CD4-positive, CD25-positive, alpha-beta regulatory T cell (primary cell): ENCODE data around the gene MTHFD1. TPM values are rescaled to one million over a fixed set of nuclear protein-coding genes. Genes with fewer than 3 reads are reported as not detected.

Source experiments
- ATAC-seq, 2 donors: fragments of 150-1000 bp; cut with Tn5 transposase; one replicate each; pipeline ENCODE4 v1.10.0; 2021; ENCODE audit warnings: low read depth in 2 of 2, moderate number of reproducible peaks in 2 of 2, moderate library complexity in 1 of 2
- DNase-seq, 3 donors: peaks; one replicate each; pipeline versions ENCODE4 v3.0.0 to v3.0.0-alpha.2; 2012 to 2022; ENCODE audit warnings: mixed read lengths in 1 of 3
- H3K27ac ChIP-seq: one replicate; pipeline ENCODE4 v1.7.0; 2013; ENCODE audit warnings: mild to moderate bottlenecking, low read length; ENCODE audit not compliant: insufficient read depth, poor library complexity, severe bottlenecking
- H3K27me3 ChIP-seq: one replicate; pipeline ENCODE4 v1.7.0; 2013; ENCODE audit warnings: low read length; ENCODE audit not compliant: control insufficient read depth, insufficient read depth
- H3K36me3 ChIP-seq: one replicate; pipeline ENCODE4 v1.7.0; 2013; ENCODE audit warnings: mild to moderate bottlenecking, low read length, moderate library complexity; ENCODE audit not compliant: control insufficient read depth, insufficient read depth
- H3K4me1 ChIP-seq: 2 replicates; pipeline ENCODE4 v1.7.0; 2013; ENCODE audit warnings: mild to moderate bottlenecking, low read length; ENCODE audit not compliant: insufficient read depth, control insufficient read depth, poor library complexity, severe bottlenecking
- H3K4me3 ChIP-seq: one replicate; pipeline ENCODE4 v1.7.0; 2013; ENCODE audit warnings: low read depth, mild to moderate bottlenecking, low read length, moderate library complexity
- H3K9me3 ChIP-seq, 2 experiments: 1 replicate in 1 of 2; 2 replicates in 1 of 2; pipeline ENCODE4 v1.7.0; 2013; ENCODE audit warnings: low read length in 2 of 2, mild to moderate bottlenecking in 1 of 2, moderate library complexity in 1 of 2; ENCODE audit not compliant: control insufficient read depth in 2 of 2
- H3K27ac Mint-ChIP-seq, 3 donors: one replicate each; pipeline ENCODE4 v1.8.0; 2020 to 2022; ENCODE audit warnings: mild to moderate bottlenecking in 3 of 3, mixed read lengths in 3 of 3, moderate library complexity in 2 of 3
- H3K27me3 Mint-ChIP-seq: one replicate; pipeline ENCODE4 v1.8.0; 2022; ENCODE audit warnings: mild to moderate bottlenecking, mixed read lengths
- H3K36me3 Mint-ChIP-seq: one replicate; pipeline ENCODE4 v1.8.0; 2020; ENCODE audit warnings: mixed read lengths
- H3K4me1 Mint-ChIP-seq, 4 donors: one replicate each; pipeline ENCODE4 v1.8.0; 2020 to 2022; ENCODE audit warnings: mixed read lengths in 4 of 4, mild to moderate bottlenecking in 1 of 4
- H3K4me3 Mint-ChIP-seq, 4 donors: one replicate each; pipeline ENCODE4 v1.8.0; 2020 to 2022; ENCODE audit warnings: mild to moderate bottlenecking in 4 of 4, mixed read lengths in 4 of 4, moderate library complexity in 3 of 4
- H3K9me3 Mint-ChIP-seq, 7 donors: one replicate each; pipeline ENCODE4 v1.8.0; 2020 to 2022; ENCODE audit warnings: mixed read lengths in 7 of 7, mild to moderate bottlenecking in 3 of 7, moderate library complexity in 2 of 7
- polyA plus RNA-seq, 4 donors: library from polyadenylated mRNA; unstranded; fragments of 300-500 nt; fragmentation: Illumina TruSeq; gene quantifications; one replicate each; pipeline ENCODE4 v1.2.3, GENCODE V29; 2021
- total RNA-seq: library from RNA; stranded (reverse); gene quantifications from one replicate; pipeline ENCODE4 v1.2.3, GENCODE V29; 2022

MTHFD1 gene
- total and polyA plus RNA-seq, 5 donors from 2014 or later: 38.7 to 60.4 (median 40.3) TPM

DNA sequence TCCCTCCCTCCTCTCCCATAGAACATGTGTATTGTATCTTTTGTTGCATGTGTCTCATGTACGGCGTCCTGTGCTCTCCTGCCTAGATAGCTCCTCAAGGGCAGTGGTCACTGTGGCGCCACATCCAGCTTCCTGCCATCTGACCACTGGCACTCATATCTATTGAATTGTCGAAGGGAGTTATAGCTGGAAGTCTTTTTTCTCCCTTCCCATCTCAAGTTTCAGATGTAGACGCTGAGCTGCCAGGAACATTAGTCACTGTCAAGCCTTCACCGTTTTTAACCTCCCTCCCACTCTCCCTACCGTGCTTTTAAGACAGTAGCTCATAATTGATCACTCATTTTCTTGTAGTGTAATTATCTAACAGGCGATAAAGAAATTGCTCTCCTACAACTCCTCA is 33.0 kb downstream of the MTHFD1 start:
- H3K27ac ChIP-seq: no peak overlapping the region
- H3K4me3 ChIP-seq: no peak overlapping the region
- H3K27ac Mint-ChIP-seq: peak overlapping the region in 1 of 3 donors; percentile 33
- no peaks in the 10 kb centered on the region for H3K9me3 ChIP-seq
- no peak for DNase-seq
- H3K27me3 Mint-ChIP-seq: no peaks in the 10 kb centered on the region
- no peaks in the 10 kb centered on the region for H3K27me3 ChIP-seq
- ATAC-seq: no peak
- H3K36me3 ChIP-seq: peaks cover 55% of the 10 kb centered on the region
- H3K36me3 Mint-ChIP-seq: peaks cover 47% of the 10 kb centered on the region
- H3K4me1 ChIP-seq: no peaks in the 10 kb centered on the region
- no peak overlapping the region for H3K4me3 Mint-ChIP-seq
- no peaks in the 10 kb centered on the region for H3K9me3 Mint-ChIP-seq
- peaks cover 0 to 6% (median 3%) of the 10 kb centered on the region in 4 donors for H3K4me1 Mint-ChIP-seq

GRCh38 chr14:64422005-64422404 is 33.9 kb downstream of the MTHFD1 start:
- ATAC-seq: no peak
- Mint-ChIP-seq H3K4me1 (peaks cover 0 to 6% (median 3%) of the 10 kb centered on the region in 4 donors), H3K4me3 (no peak overlapping the region), H3K27ac (no peak overlapping the region), H3K27me3 (no peaks in the 10 kb centered on the region), H3K9me3 (no peaks in the 10 kb centered on the region), H3K36me3 (peaks cover 47% of the 10 kb centered on the region)
- DNase-seq: no peak
- H3K4me3 ChIP-seq: no peak overlapping the region
- no peaks in the 10 kb centered on the region for H3K4me1 ChIP-seq
- H3K27ac ChIP-seq: no peak overlapping the region
- no peaks in the 10 kb centered on the region for H3K27me3 ChIP-seq
- H3K9me3 ChIP-seq: no peaks in the 10 kb centered on the region
- peaks cover 57% of the 10 kb centered on the region for H3K36me3 ChIP-seq

DNA sequence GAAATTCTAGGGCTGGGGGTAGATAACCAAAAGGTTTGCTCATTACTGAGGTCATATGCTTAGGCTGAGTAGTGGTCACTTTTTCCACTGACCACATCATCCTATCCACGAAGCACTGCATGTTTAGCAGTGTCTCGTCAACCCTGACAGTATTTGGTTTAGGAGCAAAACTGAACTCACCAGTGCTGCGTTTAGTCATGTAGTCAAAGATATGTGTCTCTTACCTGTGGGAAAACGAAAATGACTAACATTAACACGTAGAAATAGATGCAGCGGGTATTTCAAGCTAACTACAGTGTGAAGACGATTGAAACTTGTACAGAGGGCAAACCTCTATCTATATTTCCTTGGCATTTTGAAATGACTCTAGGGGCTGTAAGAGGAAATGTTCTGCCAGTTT is 34.6 kb downstream of the MTHFD1 start:
- Mint-ChIP-seq H3K36me3 (peaks cover 47% of the 10 kb centered on the region), H3K4me1 (peaks cover 0 to 6% (median 0%) of the 10 kb centered on the region in 4 donors), H3K9me3 (no peaks in the 10 kb centered on the region), H3K4me3 (no peak overlapping the region), H3K27me3 (no peaks in the 10 kb centered on the region), H3K27ac (peak overlapping the region in 2 of 3 donors; percentile 11 to 15)
- H3K27me3 ChIP-seq: no peaks in the 10 kb centered on the region
- no peaks in the 10 kb centered on the region for H3K4me1 ChIP-seq
- DNase-seq: no peak
- ATAC-seq: no peak
- H3K4me3 ChIP-seq: no peak overlapping the region
- peaks cover 55% of the 10 kb centered on the region for H3K36me3 ChIP-seq
- no peak overlapping the region for H3K27ac ChIP-seq
- no peaks in the 10 kb centered on the region for H3K9me3 ChIP-seq

GRCh38 chr14:64423987-64424386 is 35.8 kb downstream of the MTHFD1 start:
- H3K36me3 Mint-ChIP-seq: peaks cover 47% of the 10 kb centered on the region
- H3K36me3 ChIP-seq: peaks cover 52% of the 10 kb centered on the region
- H3K27me3 Mint-ChIP-seq: no peaks in the 10 kb centered on the region
- H3K4me3 Mint-ChIP-seq: no peak overlapping the region
- H3K4me3 ChIP-seq: no peak overlapping the region
- ATAC-seq (no peak), DNase-seq (no peak)
- no peaks in the 10 kb centered on the region for H3K27me3 ChIP-seq
- no peaks in the 10 kb centered on the region for H3K9me3 ChIP-seq
- no peaks in the 10 kb centered on the region for H3K4me1 ChIP-seq
- no peaks in the 10 kb centered on the region for H3K9me3 Mint-ChIP-seq
- H3K27ac Mint-ChIP-seq: peak overlapping the region in 1 of 3 donors; percentile 36
- H3K27ac ChIP-seq: no peak overlapping the region
- peaks cover 0 to 6% (median 0%) of the 10 kb centered on the region in 4 donors for H3K4me1 Mint-ChIP-seq

DNA sequence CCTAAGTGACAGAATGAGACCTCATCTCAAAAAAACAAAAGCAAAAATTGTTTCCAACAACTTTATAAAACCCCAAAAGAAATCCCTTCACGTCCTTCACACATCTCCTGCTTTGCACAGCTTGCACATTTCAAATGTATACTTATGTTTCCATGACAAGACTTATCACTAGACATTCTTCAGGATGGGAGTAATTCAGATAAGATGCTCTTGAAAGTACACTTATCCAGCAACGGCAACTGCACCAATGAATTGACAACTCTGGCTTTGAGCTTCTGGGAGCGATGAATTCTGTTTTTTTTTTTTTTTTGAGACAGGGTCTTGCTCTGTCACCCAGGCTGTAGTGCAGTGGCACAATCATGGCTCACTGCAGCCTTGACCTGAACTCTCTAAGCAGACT is 46.4 kb downstream of the MTHFD1 start:
- Histone ChIP-seq H3K4me3 (no peak overlapping the region), H3K27me3 (no peaks in the 10 kb centered on the region), H3K4me1 (no peaks in the 10 kb centered on the region), H3K36me3 (peaks cover 42% of the 10 kb centered on the region), H3K27ac (no peak overlapping the region), H3K9me3 (no peaks in the 10 kb centered on the region)
- H3K4me1 Mint-ChIP-seq: peaks cover 10 to 11% (median 11%) of the 10 kb centered on the region in 4 donors
- no peaks in the 10 kb centered on the region for H3K9me3 Mint-ChIP-seq
- DNase-seq: no peak
- peaks cover 50% of the 10 kb centered on the region for H3K36me3 Mint-ChIP-seq
- H3K4me3 Mint-ChIP-seq: no peak overlapping the region
- ATAC-seq: no peak
- peak overlapping the region in 1 of 3 donors; percentile 12 for H3K27ac Mint-ChIP-seq
- no peaks in the 10 kb centered on the region for H3K27me3 Mint-ChIP-seq

- Mint-ChIP-seq H3K4me1 (peaks cover 7 to 12% (median 10%) of the 10 kb centered on the region in 4 donors), H3K27me3 (no peaks in the 10 kb centered on the region), H3K27ac (peak overlapping the region in 2 of 3 donors; percentile 15 to 61), H3K9me3 (no peaks in the 10 kb centered on the region), H3K36me3 (peaks cover 50% of the 10 kb centered on the region), H3K4me3 (no peak overlapping the region)
- Histone ChIP-seq H3K4me1 (no peaks in the 10 kb centered on the region), H3K9me3 (no peaks in the 10 kb centered on the region), H3K4me3 (no peak overlapping the region), H3K27ac (no peak overlapping the region), H3K27me3 (no peaks in the 10 kb centered on the region), H3K36me3 (peaks cover 37% of the 10 kb centered on the region)
- ATAC-seq (peak in 1 of 2 donors; percentile 37), DNase-seq (no peak)
These were observed 50.2 kb downstream of the MTHFD1 start for GRCh38 chr14:64438181-64438841.

DNA sequence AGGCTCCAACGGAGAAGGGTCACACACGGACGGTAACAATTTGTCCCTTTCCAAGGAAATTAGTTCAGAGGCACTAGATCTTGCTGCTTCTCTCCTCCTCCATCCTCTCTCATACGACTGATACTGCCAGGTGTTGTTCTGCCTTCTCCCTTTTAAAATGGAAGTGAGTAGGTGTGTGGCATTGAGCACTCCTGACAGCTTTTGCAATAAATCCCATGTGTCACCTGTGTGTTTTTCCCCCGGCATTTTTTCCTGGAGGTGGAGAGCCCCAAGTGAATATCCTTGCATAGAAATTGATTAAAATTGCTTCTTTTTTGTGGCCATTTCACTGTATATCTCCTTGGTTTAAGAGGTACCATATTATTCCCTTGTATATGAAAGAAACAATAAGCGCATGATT is 51.0 kb downstream of the MTHFD1 start:
- H3K27me3 Mint-ChIP-seq: no peaks in the 10 kb centered on the region
- H3K36me3 Mint-ChIP-seq: peaks cover 56% of the 10 kb centered on the region
- H3K27me3 ChIP-seq: no peaks in the 10 kb centered on the region
- no peak overlapping the region for H3K4me3 Mint-ChIP-seq
- H3K36me3 ChIP-seq: peaks cover 31% of the 10 kb centered on the region
- ATAC-seq (no peak), DNase-seq (no peak)
- no peaks in the 10 kb centered on the region for H3K9me3 Mint-ChIP-seq
- H3K27ac ChIP-seq: no peak overlapping the region
- H3K27ac Mint-ChIP-seq: peak overlapping the region in 2 of 3 donors; percentile 18 to 61
- no peak overlapping the region for H3K4me3 ChIP-seq
- H3K4me1 Mint-ChIP-seq: peaks cover 7 to 19% (median 13%) of the 10 kb centered on the region in 4 donors
- H3K9me3 ChIP-seq: no peaks in the 10 kb centered on the region
- no peaks in the 10 kb centered on the region for H3K4me1 ChIP-seq

DNA sequence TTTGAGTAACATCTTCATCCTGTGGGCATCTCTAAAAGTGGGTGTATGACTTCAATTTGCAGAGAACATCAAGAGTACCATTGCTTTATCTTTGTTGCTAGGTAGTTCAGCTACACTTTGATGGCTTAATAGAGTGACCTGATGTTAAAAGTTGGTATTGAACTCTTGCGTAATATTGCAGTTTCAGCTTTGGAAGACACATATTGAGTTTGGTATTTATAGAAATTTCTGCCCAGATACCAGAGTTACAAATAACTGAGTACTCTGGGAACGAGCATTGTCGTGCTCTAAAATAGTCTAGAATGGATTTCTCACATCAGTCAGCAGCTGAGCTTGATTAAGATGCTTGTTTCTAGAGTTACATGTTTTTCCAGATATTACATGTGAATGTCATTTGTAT is 52.3 kb downstream of the MTHFD1 start:
- no peaks in the 10 kb centered on the region for H3K27me3 ChIP-seq
- H3K4me1 ChIP-seq: peaks cover 13% of the 10 kb centered on the region
- peaks cover 13 to 32% (median 26%) of the 10 kb centered on the region in 4 donors for H3K4me1 Mint-ChIP-seq
- ATAC-seq (no peak), DNase-seq (no peak)
- no peaks in the 10 kb centered on the region for H3K9me3 ChIP-seq
- peaks cover 50% of the 10 kb centered on the region for H3K36me3 Mint-ChIP-seq
- no peak overlapping the region for H3K4me3 Mint-ChIP-seq
- H3K27ac ChIP-seq: no peak overlapping the region
- H3K27ac Mint-ChIP-seq: peak overlapping the region in 1 of 3 donors; percentile 20
- no peaks in the 10 kb centered on the region for H3K27me3 Mint-ChIP-seq
- peaks cover 28% of the 10 kb centered on the region for H3K36me3 ChIP-seq
- H3K9me3 Mint-ChIP-seq: no peaks in the 10 kb centered on the region
- H3K4me3 ChIP-seq: no peak overlapping the region
